Neural progenitor cell (in vitro differentiated cells): ENCODE results near the gene PXDC1.

Experiments
- CTCF ChIP-seq: fragments of 200-600 bp; sonication (generic); IDR thresholded peaks from 2 replicates; pipeline ENCODE4 v1.5.1; 2017; ENCODE audit warnings: antibody characterized with exemption, mild to moderate bottlenecking
- EZH2 ChIP-seq: fragments of 200-600 bp; sonication (generic); IDR thresholded peaks from 2 replicates; pipeline ENCODE4 v1.6.1; 2017; ENCODE audit warnings: antibody characterized with exemption, mild to moderate bottlenecking, moderate library complexity
- EZH2phosphoT487 ChIP-seq: fragments of 200-600 bp; sonication (generic); IDR thresholded peaks from 2 replicates; pipeline ENCODE4 v1.6.1; 2017; ENCODE audit warnings: antibody characterized with exemption

GRCh38 chr6:3723251-3723650 lies 28.3 kb downstream of the PXDC1 start:
- TF ChIP-seq CTCF (no peak), EZH2 (no peak), EZH2phosphoT487 (no peak)
